DMS53 treated with DMSO at 0.1 percent for 48 hours (cell line): ENCODE results near the gene PADI2.

Source experiments
- DNase-seq: peaks from one replicate; lab custom pipeline; 2025; ENCODE audit not compliant: unreplicated experiment; lab: John Stamatoyannopoulos, UW

Gene PADI2

GRCh38 chr1:17116643-17117042 is 2.6 kb downstream of the PADI2 start:
- DNase-seq, result no peak

- DNase-seq, result no peak
Measured at GRCh38 chr1:17113963-17114362, 5.3 kb downstream of the PADI2 start.

- DNase-seq, result no peak
Measured at GRCh38 chr1:17112496-17113236, 6.6 kb downstream of the PADI2 start.

- no peak for DNase-seq
Measured at GRCh38 chr1:17112076-17112475, 7.2 kb downstream of the PADI2 start.

- DNase-seq, result no peak
Measured at GRCh38 chr1:17110555-17110926, 8.7 kb downstream of the PADI2 start.

GRCh38 chr1:17109892-17110554 is 9.2 kb downstream of the PADI2 start:
- DNase-seq, result no peak

GRCh38 chr1:17108786-17109185 is 10.5 kb downstream of the PADI2 start:
- DNase-seq, result no peak

- no peak for DNase-seq
Measured at GRCh38 chr1:17108360-17108759, 10.9 kb downstream of the PADI2 start.

- DNase-seq, result no peak
Measured at GRCh38 chr1:17104782-17105181, 14.5 kb downstream of the PADI2 start.

GRCh38 chr1:17102232-17102631 is 17.0 kb downstream of the PADI2 start:
- no peak for DNase-seq

- no peak for DNase-seq
Measured at GRCh38 chr1:17101261-17101660, 18.0 kb downstream of the PADI2 start.

- no peak for DNase-seq
Measured at GRCh38 chr1:17099616-17100340, 19.5 kb downstream of the PADI2 start.

- no peak for DNase-seq
Measured at GRCh38 chr1:17098446-17099317, 20.6 kb downstream of the PADI2 start.

- no peak for DNase-seq
Measured at GRCh38 chr1:17097787-17098186, 21.5 kb downstream of the PADI2 start.

- no peak for DNase-seq
Measured at GRCh38 chr1:17097147-17097546, 22.1 kb downstream of the PADI2 start.

GRCh38 chr1:17096584-17096983 is 22.7 kb downstream of the PADI2 start:
- DNase-seq, result no peak

GRCh38 chr1:17095141-17095540 is 24.1 kb downstream of the PADI2 start:
- no peak for DNase-seq

GRCh38 chr1:17094664-17095063 is 24.6 kb downstream of the PADI2 start:
- no peak for DNase-seq

- DNase-seq, result no peak
Measured at GRCh38 chr1:17093822-17094393, 25.3 kb downstream of the PADI2 start.

- no peak for DNase-seq
Measured at GRCh38 chr1:17091252-17091651, 28.0 kb downstream of the PADI2 start.

GRCh38 chr1:17089506-17089905 is 29.7 kb downstream of the PADI2 start:
- no peak for DNase-seq
